Suppressor macrophage treated with lipopolysaccharide for 1 hour (primary cell): ENCODE results near the gene SUPT4H1.
"Not testable (repeated sequence)": the region's sequence is repeated elsewhere in the genome, so short reads cannot be mapped to it uniquely, and the experiment has no call there.

Source experiments
- DNase-seq, 3 donors: peaks; one replicate each; pipeline ENCODE4 v3.0.0-alpha.2; 2020 to 2022

The SUPT4H1 gene

DNA sequence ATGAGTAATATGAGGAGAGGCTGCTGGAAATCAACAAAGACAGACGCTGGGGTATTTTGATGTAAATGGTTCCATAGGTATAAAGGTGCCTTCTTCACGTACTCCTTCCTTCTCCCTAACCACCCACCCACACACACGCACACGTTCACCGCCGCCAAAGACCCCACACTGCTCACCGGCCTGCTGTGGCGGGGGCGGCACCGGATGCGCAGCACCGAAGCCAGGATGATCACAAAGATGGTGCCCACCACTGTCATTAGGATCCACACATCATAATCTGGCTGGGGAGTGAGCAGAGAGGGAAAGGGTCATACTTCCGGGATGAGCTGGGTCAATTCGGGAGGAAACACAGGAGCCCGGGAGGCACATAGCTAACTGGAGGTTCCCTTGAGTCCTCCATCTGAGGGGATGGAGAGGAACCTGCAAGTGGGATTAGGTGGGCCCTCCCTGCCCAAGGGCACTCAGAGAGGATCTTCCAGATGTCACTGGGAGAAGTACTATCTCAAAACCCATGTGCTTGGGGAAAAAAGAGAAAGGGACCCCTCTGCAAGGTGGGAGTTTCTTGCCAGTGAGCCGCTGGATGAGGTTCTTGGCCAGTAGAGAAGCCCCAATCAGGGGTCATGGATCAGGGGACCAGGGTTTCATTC is 10.5 kb upstream of the SUPT4H1 start:
- DNase-seq, result no peak

DNA sequence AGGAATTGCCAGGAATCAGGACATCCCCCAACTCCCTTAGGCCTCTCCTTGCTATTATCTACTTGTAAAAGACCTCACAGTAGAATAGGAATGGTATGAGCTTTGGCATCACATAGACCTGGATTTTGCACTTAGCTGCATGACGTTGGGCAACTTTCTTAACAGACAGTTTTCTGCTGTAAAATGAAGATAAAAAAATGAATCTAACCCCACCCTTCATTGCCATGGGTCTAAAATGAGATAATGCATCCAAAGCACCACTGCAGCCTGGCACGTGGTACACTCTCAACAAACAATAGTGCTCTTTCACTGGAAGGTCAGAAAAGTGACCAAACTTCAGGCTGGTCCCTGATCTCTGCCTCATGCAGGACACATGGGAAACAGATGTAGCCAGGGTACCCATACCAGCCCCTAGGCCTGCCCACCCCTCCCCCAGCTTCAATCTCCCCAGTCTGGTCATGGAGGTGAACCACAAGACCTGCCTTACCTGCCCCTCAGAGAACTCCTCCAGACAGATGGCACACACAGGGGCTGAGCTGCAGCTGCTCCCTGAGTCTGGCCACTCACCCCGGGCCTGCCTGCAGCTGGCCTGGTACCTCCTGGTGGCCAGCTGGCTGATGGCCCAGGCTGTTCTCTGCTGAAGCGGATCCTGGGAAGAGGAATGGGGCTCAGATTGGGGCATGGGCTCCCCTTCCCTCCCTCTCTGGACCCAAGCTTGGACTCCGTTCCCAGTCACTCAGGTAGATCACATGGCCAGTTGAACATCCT is 8.5 kb upstream of the SUPT4H1 start:
- DNase-seq, result no peak

GRCh38 chr17:58358408-58359172 is 6.6 kb upstream of the SUPT4H1 start:
- DNase-seq, result no peak

- DNase-seq, result no peak
These were observed 5.6 kb upstream of the SUPT4H1 start for GRCh38 chr17:58357312-58358297.

GRCh38 chr17:58356231-58356630 is 4.2 kb upstream of the SUPT4H1 start:
- no peak for DNase-seq

DNA sequence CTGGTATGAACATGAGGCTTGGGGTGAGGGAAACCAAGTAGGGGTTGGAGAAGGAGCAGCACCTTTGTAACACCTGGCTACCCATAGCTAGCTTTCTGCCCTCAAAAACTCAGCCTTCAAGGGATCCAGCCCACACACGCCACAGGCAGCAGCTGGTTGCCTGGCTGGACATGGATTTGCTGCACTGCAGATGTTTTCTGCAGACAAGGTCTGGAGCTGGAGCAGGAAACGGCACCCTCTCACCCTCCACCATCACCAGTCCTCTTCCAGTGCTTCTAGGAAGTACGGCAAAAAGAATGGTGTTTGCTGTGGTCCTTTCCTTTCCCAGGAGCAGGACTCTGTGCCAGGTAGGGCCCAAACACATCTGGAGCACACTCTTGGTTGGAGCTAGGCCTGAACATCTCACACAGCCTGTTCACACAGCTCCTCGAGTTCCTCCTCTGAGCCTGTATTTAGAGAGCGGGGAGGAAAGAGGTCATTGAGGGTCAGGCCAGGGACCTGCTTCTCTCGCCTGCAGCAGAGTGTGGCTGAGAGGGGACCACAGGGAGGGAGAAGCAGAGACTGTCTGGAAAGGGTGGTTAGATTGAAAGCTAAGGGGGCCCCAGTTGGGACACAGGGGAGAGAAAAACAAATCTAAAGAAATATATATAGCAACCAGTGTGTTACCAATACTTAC is 2.7 kb upstream of the SUPT4H1 start:
- DNase-seq, result no peak

GRCh38 chr17:58353389-58353825 is 1.4 kb upstream of the SUPT4H1 start:
- peak in 1 of 3 donors; percentile 21 for DNase-seq

- DNase-seq, result peak; percentile 55 to 65 (median 57)
These were observed 791 bp upstream of the SUPT4H1 start for GRCh38 chr17:58352596-58353388.

- no peak for DNase-seq
These were observed 819 bp downstream of the SUPT4H1 start for GRCh38 chr17:58351182-58351581.

DNA sequence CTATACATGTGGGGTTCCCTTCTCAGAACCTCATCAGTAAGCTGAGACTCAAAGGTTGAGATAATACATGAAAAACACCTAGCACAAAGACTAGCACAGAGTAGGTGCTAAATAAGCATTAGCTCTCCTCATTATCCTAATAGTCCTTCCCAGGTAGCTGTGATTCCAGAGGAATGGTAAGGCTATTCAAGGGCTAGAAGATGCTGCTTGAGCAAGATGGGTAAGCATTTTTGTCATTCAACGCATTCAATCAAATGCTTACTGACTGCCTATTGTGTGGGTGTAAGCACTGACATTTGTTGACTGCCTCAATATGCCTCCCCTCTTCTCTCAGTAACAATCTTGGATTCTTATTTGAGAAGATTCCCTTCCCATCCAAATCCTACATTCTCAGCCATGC is 4.0 kb downstream of the SUPT4H1 start:
- DNase-seq, result no peak

GRCh38 chr17:58345500-58345899 is 6.5 kb downstream of the SUPT4H1 start:
- DNase-seq, result no peak

- no peak for DNase-seq
These were observed 7.2 kb downstream of the SUPT4H1 start for GRCh38 chr17:58344791-58345157.

GRCh38 chr17:58344047-58344790 is 7.8 kb downstream of the SUPT4H1 start:
- DNase-seq, result peak; percentile 93 to 96 (median 93)

DNA sequence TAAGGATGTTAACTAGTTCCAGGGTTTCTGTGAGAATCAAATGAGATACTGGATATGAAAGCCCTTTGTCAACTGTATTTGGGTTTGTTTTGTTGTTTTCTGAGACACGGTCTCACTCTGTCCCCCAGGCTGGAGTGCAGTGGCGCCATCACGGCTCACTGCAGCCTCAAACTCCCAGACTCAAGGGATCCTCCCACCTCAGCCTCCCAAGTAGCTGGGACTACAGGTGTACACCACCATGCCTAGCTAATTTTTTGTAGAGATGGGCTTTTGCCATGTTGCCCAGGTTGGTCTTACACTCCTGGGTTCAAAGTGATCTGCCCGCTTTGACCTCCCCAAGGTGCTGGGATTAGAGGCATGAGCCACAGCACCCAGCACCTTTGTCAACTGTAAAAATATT is 8.9 kb downstream of the SUPT4H1 start:
- DNase-seq, result no peak

DNA sequence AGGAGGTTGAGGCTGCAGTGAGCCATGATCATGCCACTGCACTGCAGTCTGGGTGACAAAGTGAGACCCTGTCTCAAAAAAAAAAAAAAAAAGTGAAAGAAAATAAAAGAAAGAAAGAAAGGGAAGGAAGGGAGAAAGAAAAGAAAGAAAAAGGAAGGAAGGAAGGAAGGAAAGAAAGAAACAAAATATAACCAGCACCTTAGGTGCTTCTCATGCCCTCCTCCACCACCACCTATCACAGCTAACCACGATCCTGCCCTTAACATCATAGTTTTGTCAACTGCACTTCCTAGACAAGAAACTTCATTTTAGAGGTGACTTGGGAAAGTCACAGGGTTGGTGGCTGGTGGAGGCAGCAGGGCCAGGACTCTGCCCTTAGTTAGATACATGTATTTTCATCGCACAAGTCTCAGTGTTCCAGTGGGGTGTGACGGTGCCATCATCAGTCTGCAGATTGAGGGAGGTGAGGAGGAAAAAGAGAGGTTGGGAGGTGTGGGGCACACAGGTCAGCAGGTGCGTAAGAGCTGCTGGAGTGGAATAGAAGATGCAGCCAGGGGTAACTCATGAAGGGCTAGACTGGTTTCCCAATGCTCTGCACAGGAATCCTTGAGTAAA is 10.0 kb downstream of the SUPT4H1 start:
- no peak for DNase-seq

- DNase-seq, result not testable (repeated sequence)
These were observed 10.7 kb downstream of the SUPT4H1 start for GRCh38 chr17:58341136-58341860.

- DNase-seq, result no peak
These were observed 11.6 kb downstream of the SUPT4H1 start for GRCh38 chr17:58340405-58340876.

GRCh38 chr17:58339755-58340404 is 12.1 kb downstream of the SUPT4H1 start:
- DNase-seq, result no peak
